Measurements from ENCODE around the gene MYL3.

Gene MYL3

DNA sequence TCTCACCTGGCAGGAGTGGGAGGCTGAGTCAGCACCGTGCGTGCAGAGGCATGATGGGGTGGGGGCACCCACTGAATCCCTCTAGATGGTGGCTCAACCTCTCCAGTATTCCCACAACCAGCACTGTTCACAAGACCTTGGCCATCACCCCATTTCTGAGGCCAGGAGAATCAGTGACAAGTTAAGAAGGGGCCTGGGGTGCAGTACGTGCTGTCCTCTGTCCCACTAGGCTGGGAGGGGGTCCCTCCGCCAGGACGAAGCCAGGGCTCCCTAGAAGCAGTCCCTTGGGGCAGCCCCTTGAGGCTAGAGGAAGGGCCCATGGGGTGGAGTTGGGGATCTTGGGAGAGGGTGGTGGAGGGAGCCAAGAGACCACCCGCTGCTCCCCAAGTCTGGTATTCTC, 4.8 kb downstream of the MYL3 start:
- peaks cover 4% of the 10 kb centered on the region; the same call in 1 of the 2 replicates for H3K4me1 ChIP-seq (ENCODE audit: insufficient read depth, low read length)
- H3K36me3 ChIP-seq (ENCODE audit: insufficient read depth, low read length) = no peaks in the 10 kb centered on the region
- no peak overlapping the region for H3K9ac ChIP-seq (ENCODE audit: low read depth, low read length)
- no peaks in the 10 kb centered on the region for H3K9me3 ChIP-seq (ENCODE audit: control insufficient read depth, insufficient read depth, low read length)

DNA sequence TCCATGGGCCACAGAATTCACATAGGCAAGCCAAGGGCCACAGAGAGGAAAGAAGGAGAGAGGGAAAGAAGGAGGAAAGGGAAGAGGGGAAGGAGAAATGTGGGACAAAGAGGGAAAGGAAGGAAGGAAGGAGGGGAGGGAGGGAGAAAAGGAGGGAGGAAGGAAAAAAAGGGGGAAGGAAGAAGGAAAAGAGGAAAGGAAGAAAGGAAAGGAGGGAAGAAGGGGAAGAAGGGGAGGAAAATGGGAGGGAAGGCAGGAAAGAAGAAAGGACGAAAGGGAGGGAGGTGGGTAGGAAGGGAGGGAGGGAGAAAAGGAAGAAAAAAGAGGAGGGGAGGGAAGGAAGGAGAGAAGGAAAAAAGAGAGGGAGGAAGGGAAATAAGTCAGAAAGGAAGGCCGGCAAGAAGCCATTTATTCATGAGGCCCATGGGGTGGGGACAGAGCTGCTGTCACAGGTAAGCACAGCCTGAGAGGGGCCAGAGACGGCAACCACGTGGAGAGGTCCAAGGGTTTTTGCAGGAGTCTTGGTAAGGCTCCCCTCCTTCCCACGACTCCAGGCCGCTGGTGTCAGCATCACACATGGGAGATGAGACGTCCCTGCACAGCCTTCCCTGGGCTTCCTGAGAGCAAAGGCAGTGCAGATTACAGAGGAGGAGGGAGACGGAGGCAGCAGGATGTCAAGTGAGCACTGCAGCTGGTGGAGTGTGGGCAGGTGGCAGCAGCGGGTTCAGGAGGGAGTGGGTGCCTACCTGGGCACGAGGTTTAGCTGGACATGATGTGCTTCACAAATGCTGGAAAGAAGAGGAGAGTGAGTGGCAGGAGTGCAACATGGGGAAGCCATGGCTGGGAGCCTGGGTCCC, 5.5 kb downstream of the MYL3 start:
- no peak overlapping the region for H3K9ac ChIP-seq (ENCODE audit: low read depth, low read length)
- no peaks in the 10 kb centered on the region for H3K36me3 ChIP-seq (ENCODE audit: insufficient read depth, low read length)
- no peaks in the 10 kb centered on the region for H3K9me3 ChIP-seq (ENCODE audit: control insufficient read depth, insufficient read depth, low read length)
- no peaks in the 10 kb centered on the region for H3K4me1 ChIP-seq (ENCODE audit: insufficient read depth, low read length)

DNA sequence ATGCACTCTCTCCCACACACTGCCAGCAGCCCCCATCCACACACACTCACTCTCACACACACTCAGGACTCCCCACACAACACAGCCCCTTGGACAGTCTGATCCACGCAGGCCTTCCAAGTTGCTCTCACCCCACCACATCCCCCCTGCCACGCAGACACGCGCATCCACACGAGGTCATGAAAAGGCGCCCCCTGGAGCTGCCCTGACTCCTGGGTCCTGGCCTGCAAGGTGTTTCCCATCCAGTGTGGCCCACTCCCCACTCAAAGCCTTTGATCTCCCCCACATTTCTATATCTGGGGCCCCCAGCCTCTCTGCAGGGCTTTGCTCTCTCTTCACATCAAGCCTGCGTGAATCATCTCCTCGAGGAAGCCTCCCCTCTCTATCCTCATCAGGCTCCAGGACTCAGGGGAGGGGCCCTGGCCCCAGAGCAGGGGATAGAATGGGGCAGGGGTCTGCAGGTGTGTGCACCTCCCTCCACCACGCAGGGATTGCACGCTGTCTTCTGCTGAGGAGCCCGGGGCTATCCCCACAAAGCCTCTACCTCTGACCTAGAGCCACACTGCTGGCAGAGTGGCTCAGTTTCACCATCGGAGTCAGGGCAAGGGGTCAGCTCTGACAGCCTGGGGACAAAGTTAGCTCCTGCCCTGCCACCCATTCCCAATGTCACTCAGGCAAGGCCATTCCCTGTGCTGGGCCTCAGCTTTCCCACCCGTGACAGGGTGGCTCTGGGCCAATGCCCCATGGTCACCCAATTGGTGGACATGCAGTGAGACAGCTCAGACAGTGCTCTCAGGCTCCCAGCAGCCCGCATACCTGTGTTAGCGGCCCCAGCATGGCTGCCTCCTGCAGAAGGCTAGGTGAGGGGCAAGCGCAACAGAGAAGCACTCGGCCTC, 6.4 kb downstream of the MYL3 start:
- Histone ChIP-seq H3K9ac (ENCODE audit: low read depth, low read length) (no peak overlapping the region), H3K36me3 (ENCODE audit: insufficient read depth, low read length) (no peaks in the 10 kb centered on the region), H3K4me1 (ENCODE audit: insufficient read depth, low read length) (no peaks in the 10 kb centered on the region), H3K9me3 (ENCODE audit: control insufficient read depth, insufficient read depth, low read length) (no peaks in the 10 kb centered on the region)

DNA sequence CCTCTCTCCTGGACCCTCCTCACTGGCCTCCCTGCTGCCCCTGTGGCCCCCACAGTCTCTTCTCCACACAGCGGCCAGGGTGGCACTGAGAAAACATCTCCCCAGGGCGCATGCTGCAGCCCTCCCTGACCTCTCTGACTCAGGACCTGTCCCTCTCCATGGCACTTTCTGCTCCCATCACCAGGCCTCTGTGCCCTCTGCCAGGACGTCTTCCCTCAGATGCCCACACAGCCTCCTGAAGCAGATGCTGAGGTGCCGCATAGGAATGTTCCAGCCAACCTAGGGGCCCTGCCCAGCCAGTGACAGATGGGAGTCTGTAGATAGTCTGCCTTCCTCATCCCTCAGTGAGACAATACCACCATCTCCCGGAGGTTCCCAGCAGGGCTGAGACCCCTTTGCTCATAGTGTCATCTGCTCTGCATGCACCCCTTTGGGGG, 8.7 kb downstream of the MYL3 start:
- Histone ChIP-seq H3K9ac (ENCODE audit: low read depth, low read length) (no peak overlapping the region), H3K9me3 (ENCODE audit: control insufficient read depth, insufficient read depth, low read length) (no peaks in the 10 kb centered on the region), H3K36me3 (ENCODE audit: insufficient read depth, low read length) (no peaks in the 10 kb centered on the region)

DNA sequence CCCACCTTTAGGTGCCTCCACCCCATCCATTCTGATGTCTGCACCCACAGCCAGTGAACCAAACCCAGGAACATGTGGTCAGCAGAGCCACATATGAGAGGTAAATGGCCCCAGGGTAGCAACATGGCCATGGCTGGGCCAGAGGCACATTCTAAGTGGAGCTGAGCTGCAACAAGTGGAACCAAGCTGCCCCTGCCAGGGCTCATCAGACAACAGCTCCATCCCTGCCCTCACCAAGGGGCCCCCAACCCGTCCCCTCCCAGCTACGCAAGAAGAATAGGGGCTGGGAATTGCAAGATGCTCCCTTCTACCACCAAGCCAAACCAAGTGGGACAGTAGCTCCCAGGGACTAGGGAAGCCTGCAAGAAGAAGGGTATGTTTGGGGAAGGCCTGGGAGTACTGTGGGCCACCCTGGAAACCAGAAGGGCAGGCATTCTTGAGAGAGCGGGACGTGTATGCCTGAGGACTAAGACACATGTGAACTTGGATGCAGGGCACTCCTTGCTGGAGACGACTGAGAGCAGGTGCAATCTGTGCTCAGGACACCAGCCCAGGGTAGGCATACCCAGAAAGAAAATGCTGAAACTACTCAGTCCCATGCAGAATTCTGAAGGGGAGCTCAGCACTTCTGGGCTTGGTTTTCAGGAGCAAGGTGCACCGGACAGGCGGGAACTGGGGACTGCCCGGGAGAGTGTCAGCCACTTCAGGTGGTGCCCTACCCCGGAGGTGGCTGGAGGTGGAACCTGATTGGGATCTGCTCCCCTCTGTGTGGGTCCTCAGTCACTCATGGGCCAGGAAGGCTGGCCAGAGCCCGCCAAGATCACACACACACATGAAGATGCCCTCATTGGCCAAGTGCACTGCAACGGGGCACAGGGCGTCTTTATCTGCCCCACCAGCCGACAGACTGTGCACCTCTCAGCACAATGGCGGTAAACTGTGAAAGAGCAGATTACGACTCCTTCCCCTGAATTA, 9.5 kb downstream of the MYL3 start:
- H3K4me1 ChIP-seq (ENCODE audit: insufficient read depth, low read length) = peaks cover 3% of the 10 kb centered on the region; the same call in 1 of the 2 replicates
- no peak overlapping the region for H3K9ac ChIP-seq (ENCODE audit: low read depth, low read length)
- no peaks in the 10 kb centered on the region for H3K9me3 ChIP-seq (ENCODE audit: control insufficient read depth, insufficient read depth, low read length)
- no peaks in the 10 kb centered on the region for H3K36me3 ChIP-seq (ENCODE audit: insufficient read depth, low read length)

More for the DNA sequence above, 8.7 kb downstream of the MYL3 start:
- H3K4me1 ChIP-seq (ENCODE audit: insufficient read depth, low read length) = no peaks in the 10 kb centered on the region

DNA sequence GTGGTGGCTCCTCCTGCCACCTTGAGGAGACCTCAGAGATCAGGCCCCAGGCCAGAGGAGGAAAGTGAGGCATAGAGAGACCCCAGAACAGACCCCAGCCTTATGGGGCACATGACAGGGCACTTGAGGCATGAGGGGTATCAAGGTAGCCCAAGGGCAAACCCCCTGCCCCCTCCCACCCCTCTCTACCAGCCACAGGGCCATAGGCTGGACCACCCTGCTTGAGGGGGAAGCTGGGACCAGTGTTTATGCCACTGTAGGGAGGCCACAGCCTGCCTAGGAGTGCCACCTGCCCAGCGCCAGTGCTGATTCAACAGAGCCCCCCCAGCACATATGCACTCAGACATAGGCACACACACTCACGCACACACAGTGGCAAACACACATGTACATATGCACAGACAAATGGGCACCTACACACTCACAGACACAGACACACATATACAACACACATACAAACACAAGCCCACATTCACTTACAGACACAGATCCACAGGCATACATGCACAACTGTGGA, 10.3 kb downstream of the MYL3 start:
- no peaks in the 10 kb centered on the region for H3K9me3 ChIP-seq (ENCODE audit: control insufficient read depth, insufficient read depth, low read length)
- H3K9ac ChIP-seq (ENCODE audit: low read depth, low read length) = no peak overlapping the region
- peaks cover 3% of the 10 kb centered on the region; the same call in 1 of the 2 replicates for H3K4me1 ChIP-seq (ENCODE audit: insufficient read depth, low read length)
- H3K36me3 ChIP-seq (ENCODE audit: insufficient read depth, low read length) = no peaks in the 10 kb centered on the region

DNA sequence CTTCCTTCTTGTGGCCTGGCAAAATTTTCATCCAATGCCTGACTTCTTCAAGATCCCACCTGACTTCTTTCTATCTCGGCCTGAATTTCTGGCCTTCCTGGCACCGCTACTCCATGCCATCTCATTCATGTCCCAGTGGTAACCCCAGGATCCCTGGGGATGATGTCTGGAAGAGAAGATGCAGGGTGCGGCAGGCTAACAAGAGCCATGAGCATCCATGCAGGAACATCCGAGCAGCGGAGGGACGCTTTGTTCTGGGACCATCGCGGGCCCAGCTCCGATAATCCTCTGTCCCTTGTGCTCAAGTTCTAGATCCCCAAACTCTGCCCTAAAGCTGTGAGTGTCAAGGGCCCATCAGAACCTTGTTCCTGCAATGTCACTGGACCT, 10.9 kb downstream of the MYL3 start:
- no peaks in the 10 kb centered on the region for H3K36me3 ChIP-seq (ENCODE audit: insufficient read depth, low read length)
- H3K4me1 ChIP-seq (ENCODE audit: insufficient read depth, low read length) = peaks cover 3% of the 10 kb centered on the region; the same call in 1 of the 2 replicates
- H3K9me3 ChIP-seq (ENCODE audit: control insufficient read depth, insufficient read depth, low read length) = no peaks in the 10 kb centered on the region
- H3K9ac ChIP-seq (ENCODE audit: low read depth, low read length) = no peak overlapping the region

DNA sequence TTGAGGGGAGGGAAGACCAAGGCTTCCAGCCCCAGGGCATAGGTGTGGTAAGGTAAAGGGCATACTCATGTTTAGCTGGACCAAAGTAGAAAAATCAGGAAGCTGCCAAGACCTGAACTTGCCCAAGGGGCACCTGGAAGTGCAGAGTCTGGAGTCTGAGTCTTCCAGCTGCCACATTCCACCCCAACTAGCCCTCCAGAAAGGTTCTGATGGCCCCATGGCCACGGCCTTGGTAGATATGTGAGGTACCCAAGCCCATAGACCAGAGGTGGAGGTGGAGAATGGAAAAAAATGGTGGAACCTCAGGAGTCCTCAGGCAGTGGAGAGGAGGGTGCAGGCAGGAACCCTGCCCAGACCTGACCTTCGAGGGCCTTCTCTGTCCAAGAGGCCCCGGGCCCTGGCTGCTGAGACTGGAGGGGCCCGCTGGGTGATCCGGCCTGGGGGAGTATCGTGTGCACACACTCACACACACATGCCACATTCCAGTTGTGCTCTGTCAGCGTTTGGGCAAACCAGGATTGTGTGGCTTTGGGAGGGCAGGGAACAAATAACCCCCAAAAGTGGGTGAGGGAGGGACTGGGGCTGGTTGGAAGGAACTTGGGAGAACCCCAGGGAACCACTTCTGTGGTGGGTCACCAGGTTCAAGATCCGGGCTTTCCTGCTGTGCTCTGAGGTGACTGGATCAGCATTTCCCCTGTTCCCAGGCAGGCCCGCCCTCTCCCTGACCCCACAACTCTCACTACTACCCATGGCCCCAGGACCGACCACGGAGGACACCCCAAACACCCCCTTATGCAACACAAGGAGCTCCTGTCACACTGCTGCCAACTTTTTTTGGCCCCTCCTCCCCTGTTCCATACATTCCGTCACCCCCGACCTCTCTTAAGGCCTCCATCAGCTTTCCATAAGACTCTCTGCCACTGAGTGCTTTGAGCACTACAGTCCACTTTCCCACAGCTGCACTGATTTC, 11.6 kb downstream of the MYL3 start:
- no peaks in the 10 kb centered on the region for H3K9me3 ChIP-seq (ENCODE audit: control insufficient read depth, insufficient read depth, low read length)
- no peaks in the 10 kb centered on the region for H3K36me3 ChIP-seq (ENCODE audit: insufficient read depth, low read length)
- H3K9ac ChIP-seq (ENCODE audit: low read depth, low read length) = no peak overlapping the region
- peaks cover 3% of the 10 kb centered on the region; the same call in 1 of the 2 replicates for H3K4me1 ChIP-seq (ENCODE audit: insufficient read depth, low read length)

DNA sequence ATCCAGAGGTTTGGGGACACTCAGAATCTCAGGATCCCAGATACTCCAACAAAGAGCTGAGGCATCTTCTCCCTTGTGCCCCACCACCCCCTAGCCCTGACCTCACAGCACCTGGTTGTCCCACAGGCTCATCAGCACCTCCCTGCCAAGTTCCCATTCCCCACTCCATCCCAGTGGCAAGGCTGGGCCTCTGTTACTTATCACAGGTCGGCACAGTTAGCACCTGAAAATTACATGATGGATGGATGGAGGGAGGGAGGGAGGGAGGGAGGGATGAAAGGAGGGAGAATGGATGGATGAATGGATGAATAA, 12.8 kb downstream of the MYL3 start:
- no peak overlapping the region for H3K9ac ChIP-seq (ENCODE audit: low read depth, low read length)
- peaks cover 3% of the 10 kb centered on the region; the same call in 1 of the 2 replicates for H3K4me1 ChIP-seq (ENCODE audit: insufficient read depth, low read length)
- H3K9me3 ChIP-seq (ENCODE audit: control insufficient read depth, insufficient read depth, low read length) = no peaks in the 10 kb centered on the region
- no peaks in the 10 kb centered on the region for H3K36me3 ChIP-seq (ENCODE audit: insufficient read depth, low read length)

DNA sequence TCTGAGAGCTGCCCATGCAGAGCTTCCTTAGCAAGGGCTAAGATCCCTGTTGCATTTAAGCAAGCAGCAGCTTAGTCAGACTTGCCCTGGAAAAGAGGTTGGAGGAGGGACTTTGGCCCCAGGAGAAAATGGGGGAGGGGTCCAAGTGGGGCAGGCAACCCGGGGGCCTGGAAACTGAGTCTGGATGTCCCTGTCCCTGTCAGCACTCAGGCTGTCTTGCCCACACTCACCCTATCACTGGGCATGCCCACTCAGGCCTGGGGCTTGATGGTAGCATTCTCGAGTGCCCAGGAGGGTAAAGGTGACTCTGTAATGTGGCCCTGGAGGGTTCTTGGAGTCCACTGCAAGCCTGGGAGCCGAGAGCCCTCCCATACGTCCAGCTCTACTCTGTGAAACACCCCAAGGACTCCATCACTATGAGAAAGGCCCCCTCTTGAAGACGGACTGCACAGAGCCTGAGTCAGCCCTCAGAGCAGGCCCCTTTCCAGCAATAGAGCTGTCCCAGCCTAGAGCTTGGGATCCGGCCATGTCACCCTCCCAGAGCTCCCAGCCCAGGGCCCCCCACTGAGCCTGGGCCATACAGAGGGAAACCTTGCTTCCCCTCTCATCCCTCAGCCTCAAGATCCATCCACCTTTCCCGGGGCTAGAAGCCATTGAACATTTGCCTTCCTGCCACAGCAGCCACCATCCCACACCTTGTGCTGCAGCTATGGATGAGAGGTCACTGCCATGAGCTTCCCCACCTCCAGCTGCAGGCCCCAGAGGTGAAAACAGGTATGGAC, 13.4 kb downstream of the MYL3 start:
- Histone ChIP-seq H3K36me3 (ENCODE audit: insufficient read depth, low read length) (no peaks in the 10 kb centered on the region), H3K9me3 (ENCODE audit: control insufficient read depth, insufficient read depth, low read length) (no peaks in the 10 kb centered on the region), H3K9ac (ENCODE audit: low read depth, low read length) (no peak overlapping the region), H3K4me1 (ENCODE audit: insufficient read depth, low read length) (peaks cover 7% of the 10 kb centered on the region; the same call in 1 of the 2 replicates)

DNA sequence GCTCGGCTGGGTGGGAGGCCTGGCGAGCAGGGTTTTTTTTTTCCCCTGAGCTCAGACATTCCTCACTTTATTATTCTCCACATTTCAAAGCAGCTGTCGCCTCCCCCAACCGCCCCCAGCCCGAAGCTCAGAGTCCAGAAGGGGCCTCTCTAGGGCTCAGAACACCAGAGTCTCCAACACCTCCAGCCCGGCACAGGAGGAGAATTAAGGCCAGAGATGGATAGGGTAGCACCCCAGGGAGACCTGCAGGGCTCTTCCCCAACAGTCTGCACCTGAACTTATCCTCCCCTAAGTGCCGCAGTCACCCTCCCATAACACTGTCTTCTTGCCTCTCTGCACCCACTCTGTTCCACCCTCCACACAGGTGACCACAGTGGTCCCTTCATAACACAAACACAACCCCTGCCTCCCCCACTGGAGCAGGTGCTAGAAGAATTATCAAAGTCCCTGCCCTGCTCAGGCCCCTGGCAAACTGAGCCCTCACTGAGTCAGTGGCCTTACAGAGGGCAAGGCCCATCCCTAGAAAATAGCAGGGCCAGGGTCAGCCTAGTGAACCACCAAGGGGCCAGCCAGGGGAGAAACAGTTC, 14.1 kb downstream of the MYL3 start:
- no peaks in the 10 kb centered on the region for H3K36me3 ChIP-seq (ENCODE audit: insufficient read depth, low read length)
- H3K9me3 ChIP-seq (ENCODE audit: control insufficient read depth, insufficient read depth, low read length) = no peaks in the 10 kb centered on the region
- peaks cover 7% of the 10 kb centered on the region; the same call in 1 of the 2 replicates for H3K4me1 ChIP-seq (ENCODE audit: insufficient read depth, low read length)
- H3K9ac ChIP-seq (ENCODE audit: low read depth, low read length) = no peak overlapping the region

All from ES-I3 (cell line).